KMS-11 (cell line): Measurements from ENCODE around the gene SMIM31.

Experiments used
- H2AFZ ChIP-seq: fragments of 200-600 bp; sonication (generic); 2 replicates; pipeline ENCODE4 v1.6.1; 2016; ENCODE audit warnings: antibody characterized with exemption, mixed run types, low read depth
- H3K27ac ChIP-seq: fragments of 200-600 bp; sonication (generic); 2 replicates; pipeline ENCODE4 v1.6.1; 2016; ENCODE audit warnings: mild to moderate bottlenecking, mixed run types
- H3K27me3 ChIP-seq: fragments of 200-600 bp; sonication (generic); 2 replicates; pipeline ENCODE4 v1.6.1; 2017; ENCODE audit warnings: mild to moderate bottlenecking, low read depth, mixed run types, moderate library complexity; ENCODE audit not compliant: insufficient read depth
- H3K36me3 ChIP-seq: fragments of 200-600 bp; sonication (generic); 2 replicates; pipeline ENCODE4 v1.6.1; 2017; ENCODE audit warnings: mild to moderate bottlenecking, mixed run types; ENCODE audit not compliant: insufficient read depth
- H3K4me1 ChIP-seq: fragments of 200-600 bp; sonication (generic); 2 replicates; pipeline ENCODE4 v1.6.1; 2016; ENCODE audit warnings: mild to moderate bottlenecking, low read depth, mixed run types; ENCODE audit not compliant: poor library complexity, severe bottlenecking
- H3K4me2 ChIP-seq: fragments of 200-600 bp; sonication (generic); 2 replicates; pipeline ENCODE4 v1.7.0; 2016; ENCODE audit warnings: mild to moderate bottlenecking, mixed run types
- H3K4me3 ChIP-seq: fragments of 200-600 bp; sonication (generic); IDR thresholded peaks from 2 replicates; pipeline ENCODE4 v1.6.1; 2017; ENCODE audit warnings: low read depth, low read length, mixed read lengths; ENCODE audit not compliant: insufficient read depth
- H3K79me2 ChIP-seq: fragments of 200-600 bp; sonication (generic); 2 replicates; pipeline ENCODE4 v1.6.1; 2016; ENCODE audit warnings: low read depth, mixed run types; ENCODE audit not compliant: insufficient read depth
- H3K9ac ChIP-seq: fragments of 200-600 bp; sonication (generic); 2 replicates; pipeline ENCODE4 v1.6.1; 2016; ENCODE audit warnings: mild to moderate bottlenecking, mixed run types
- H4K20me1 ChIP-seq: fragments of 200-600 bp; sonication (generic); 2 replicates; pipeline ENCODE4 v1.6.1; 2016; ENCODE audit warnings: mild to moderate bottlenecking, mixed run types; ENCODE audit not compliant: insufficient read depth
- CTCF ChIP-seq: fragments of 200-600 bp; sonication (generic); conservative IDR thresholded peaks from 2 replicates; pipeline ENCODE4 v1.6.1; 2017; ENCODE audit warnings: low read depth, mild to moderate bottlenecking, antibody characterized with exemption, low read length, moderate library complexity, mixed read lengths

SMIM31 gene

GRCh38 chr4:164753873-164754488, at the start of gene SMIM31:
Gene SMIM31, plus strand, starts transcription at chr4:164754131. Its CDS starts 16,313 bp downstream, at chr4:164770444.
- Histone ChIP-seq H4K20me1 (no peaks in the 10 kb centered on the region), H3K79me2 (no peaks in the 10 kb centered on the region), H3K4me2 (no peak within 1 kb of the TSS), H3K36me3 (no peaks in the 10 kb centered on the region), H3K27me3 (no peaks in the 10 kb centered on the region), H3K27ac (no peak within 1 kb of the TSS), H3K4me1 (no peaks in the 10 kb centered on the region), H3K9ac (no peak within 1 kb of the TSS), H2AFZ (no peak within 1 kb of the TSS), H3K4me3 (no peak within 1 kb of the TSS)
- no peak for TF ChIP-seq CTCF

GRCh38 chr4:164706675-164707074, 47.3 kb upstream of the SMIM31 start:
- no peaks in the 10 kb centered on the region for H3K79me2 ChIP-seq
- no peak overlapping the region for H3K9ac ChIP-seq
- no peak overlapping the region for H3K27ac ChIP-seq
- H2AFZ ChIP-seq = no peak overlapping the region
- no peaks in the 10 kb centered on the region for H3K36me3 ChIP-seq
- no peak for TF ChIP-seq CTCF
- H3K4me3 ChIP-seq = no peak overlapping the region
- H4K20me1 ChIP-seq = no peaks in the 10 kb centered on the region
- no peaks in the 10 kb centered on the region for H3K27me3 ChIP-seq
- H3K4me2 ChIP-seq = no peak overlapping the region
- no peaks in the 10 kb centered on the region for H3K4me1 ChIP-seq

GRCh38 chr4:164716901-164717300, 37.0 kb upstream of the SMIM31 start:
- no peak overlapping the region for H3K4me2 ChIP-seq
- no peak overlapping the region for H3K9ac ChIP-seq
- H3K79me2 ChIP-seq = no peaks in the 10 kb centered on the region
- H4K20me1 ChIP-seq = no peaks in the 10 kb centered on the region
- no peak overlapping the region for H3K27ac ChIP-seq
- H3K36me3 ChIP-seq = no peaks in the 10 kb centered on the region
- no peaks in the 10 kb centered on the region for H3K4me1 ChIP-seq
- H3K27me3 ChIP-seq = no peaks in the 10 kb centered on the region
- no peak overlapping the region for H3K4me3 ChIP-seq
- H2AFZ ChIP-seq = no peak overlapping the region
- no peak for TF ChIP-seq CTCF

GRCh38 chr4:164718827-164719226, 35.1 kb upstream of the SMIM31 start:
- H3K9ac ChIP-seq = no peak overlapping the region
- H3K4me1 ChIP-seq = no peaks in the 10 kb centered on the region
- H3K4me3 ChIP-seq = no peak overlapping the region
- H4K20me1 ChIP-seq = no peaks in the 10 kb centered on the region
- no peak for TF ChIP-seq CTCF
- H3K36me3 ChIP-seq = no peaks in the 10 kb centered on the region
- H3K4me2 ChIP-seq = no peak overlapping the region
- H3K27me3 ChIP-seq = no peaks in the 10 kb centered on the region
- no peak overlapping the region for H3K27ac ChIP-seq
- H2AFZ ChIP-seq = no peak overlapping the region
- no peaks in the 10 kb centered on the region for H3K79me2 ChIP-seq
